HG03103 (cell line): ENCODE results near the gene SAAL1.
"Not testable (repeated sequence)": the region's sequence is repeated elsewhere in the genome, so short reads cannot be mapped to it uniquely, and the experiment has no call there.

Experiments
- ATAC-seq: cut with Tn5 transposase; IDR thresholded peaks from one replicate; pipeline ENCODE4 v1.9.1; 2021; ENCODE audit warnings: low read depth; ENCODE audit not compliant: unreplicated experiment

SAAL1 gene, protein sequence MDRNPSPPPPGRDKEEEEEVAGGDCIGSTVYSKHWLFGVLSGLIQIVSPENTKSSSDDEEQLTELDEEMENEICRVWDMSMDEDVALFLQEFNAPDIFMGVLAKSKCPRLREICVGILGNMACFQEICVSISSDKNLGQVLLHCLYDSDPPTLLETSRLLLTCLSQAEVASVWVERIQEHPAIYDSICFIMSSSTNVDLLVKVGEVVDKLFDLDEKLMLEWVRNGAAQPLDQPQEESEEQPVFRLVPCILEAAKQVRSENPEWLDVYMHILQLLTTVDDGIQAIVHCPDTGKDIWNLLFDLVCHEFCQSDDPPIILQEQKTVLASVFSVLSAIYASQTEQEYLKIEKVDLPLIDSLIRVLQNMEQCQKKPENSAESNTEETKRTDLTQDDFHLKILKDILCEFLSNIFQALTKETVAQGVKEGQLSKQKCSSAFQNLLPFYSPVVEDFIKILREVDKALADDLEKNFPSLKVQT

GRCh38 chr11:18105802-18106574 is at the start of gene SAAL1:
SAAL1 (minus strand) TSS chr11:18106082; CDS start chr11:18106041, 41 bp downstream.
- ATAC-seq = peak; percentile 97

DNA sequence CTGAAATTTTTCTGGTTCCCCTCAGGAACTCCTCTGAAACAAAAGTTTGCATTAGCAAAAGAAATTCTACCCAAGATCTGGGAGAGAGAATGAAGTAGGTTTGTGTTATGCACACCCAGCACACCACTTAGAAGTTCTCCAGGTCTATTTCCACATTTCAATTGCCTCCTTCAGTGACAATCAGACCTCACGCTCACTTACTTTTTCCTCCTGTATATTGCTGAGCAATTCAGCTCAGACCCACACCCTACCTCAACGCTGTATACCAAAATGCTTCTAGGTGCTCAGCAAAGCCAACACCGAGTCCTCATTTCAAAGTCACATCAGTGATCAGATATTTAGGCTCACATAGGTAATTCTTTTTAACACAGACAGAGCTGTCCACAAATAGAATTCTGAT is 45.7 kb upstream of the SAAL1 start:
- ATAC-seq = no peak

DNA sequence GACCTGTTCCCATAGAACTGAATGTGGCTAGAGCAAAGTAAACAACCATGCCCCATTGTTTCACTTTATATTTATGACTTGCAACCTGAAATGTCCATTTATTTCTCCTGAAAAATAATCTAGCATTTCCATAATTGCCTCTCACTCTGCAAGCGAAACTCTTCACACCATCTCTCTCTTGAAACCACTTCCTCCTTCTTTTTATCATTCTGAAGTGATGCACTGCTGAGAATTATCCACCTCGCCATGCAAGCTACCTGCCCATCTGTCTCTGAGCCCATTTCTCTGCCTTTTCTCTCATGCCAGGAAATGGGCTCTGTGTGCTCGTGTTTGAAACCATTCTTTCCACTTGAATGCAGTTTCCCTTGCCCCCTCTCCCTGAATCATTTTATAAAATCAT is 40.0 kb upstream of the SAAL1 start:
- no peak for ATAC-seq

DNA sequence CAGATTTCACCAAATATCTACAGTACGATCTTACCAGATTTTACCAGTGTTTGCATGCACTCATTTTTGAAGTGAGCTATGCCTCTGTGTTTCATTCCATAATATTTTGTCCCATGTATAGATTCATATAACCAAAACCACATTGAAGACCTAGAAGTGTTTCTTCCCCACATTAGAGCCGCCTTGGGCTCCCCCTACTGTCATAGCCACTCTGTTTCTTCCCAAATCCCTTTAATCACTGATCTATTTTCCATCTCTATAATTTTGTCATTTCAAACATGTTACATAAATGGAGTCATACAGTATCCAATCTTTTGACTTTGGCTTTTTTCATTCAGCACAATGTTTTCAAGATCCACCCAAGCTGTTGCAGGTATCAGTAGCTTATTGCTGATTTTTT is 39.1 kb upstream of the SAAL1 start:
- ATAC-seq = no peak

- no peak for ATAC-seq
Observed at GRCh38 chr11:18144243-18144642, 38.4 kb upstream of the SAAL1 start.

DNA sequence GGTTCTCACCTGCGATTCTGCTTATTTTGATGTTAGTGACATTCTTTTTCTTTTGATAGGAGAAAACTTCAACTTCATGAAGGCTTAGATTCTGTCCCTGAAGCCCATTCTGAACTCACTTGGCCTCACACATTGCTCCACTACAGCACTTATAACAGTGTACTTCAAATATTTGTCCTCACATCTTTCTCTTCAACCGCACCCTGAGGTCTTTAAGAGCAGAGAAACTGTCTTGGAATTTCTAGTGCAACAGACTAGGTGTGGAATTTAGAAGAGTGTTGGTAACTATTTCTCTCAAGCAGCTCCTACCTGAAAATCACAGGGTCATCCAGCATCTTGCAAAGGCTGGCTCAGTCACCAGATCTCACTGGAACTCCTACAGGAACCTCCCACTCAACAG is 34.3 kb upstream of the SAAL1 start:
- no peak for ATAC-seq

- no peak for ATAC-seq
Observed at GRCh38 chr11:18137186-18137800, 31.4 kb upstream of the SAAL1 start.

- no peak for ATAC-seq
Observed at GRCh38 chr11:18135308-18135707, 29.4 kb upstream of the SAAL1 start.

DNA sequence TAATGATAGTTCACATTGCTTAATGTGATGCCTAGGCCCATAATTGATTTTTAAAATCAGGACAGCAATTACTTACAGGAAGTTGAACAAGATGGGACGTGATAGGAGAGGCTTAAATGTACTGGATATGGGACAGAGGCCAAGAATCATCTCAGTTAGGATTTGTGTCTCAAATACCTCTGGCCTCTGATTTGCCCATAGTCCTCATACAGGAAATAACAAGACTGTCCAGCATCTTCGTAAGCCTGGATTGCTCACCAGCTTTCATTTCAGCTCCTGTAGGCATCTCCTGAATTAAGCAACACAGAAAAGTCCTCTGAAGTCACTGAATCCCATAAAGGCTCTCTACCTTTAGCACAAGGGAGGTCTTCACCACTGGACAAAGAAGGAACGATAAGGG is 26.5 kb upstream of the SAAL1 start, which contains the start of gene MRGPRX3:
TSS of gene MRGPRX3 (plus strand) at position 231 of the 400 bp plus-strand sequence. CDS start 4,632 bp downstream, outside the sequence.
- ATAC-seq = no peak

DNA sequence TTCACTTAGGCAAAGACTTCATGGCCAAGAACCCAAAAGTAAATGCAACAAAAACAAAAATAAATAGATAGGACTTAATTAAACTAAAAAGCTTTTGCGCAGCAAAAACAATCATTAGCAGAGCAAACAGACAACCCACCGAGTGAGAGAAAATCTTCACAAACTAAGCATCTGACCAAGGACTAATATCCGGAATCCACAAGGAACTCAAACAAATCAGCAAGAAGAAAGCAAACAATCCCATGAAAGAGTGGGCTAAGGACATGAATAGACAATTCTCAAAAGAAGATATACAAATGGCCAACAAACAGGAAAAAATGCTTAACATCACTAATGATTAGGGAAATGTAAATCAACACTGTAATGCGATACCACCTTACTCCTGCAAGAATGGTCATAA is 25.2 kb upstream of the SAAL1 start:
- ATAC-seq = not testable (repeated sequence)

DNA sequence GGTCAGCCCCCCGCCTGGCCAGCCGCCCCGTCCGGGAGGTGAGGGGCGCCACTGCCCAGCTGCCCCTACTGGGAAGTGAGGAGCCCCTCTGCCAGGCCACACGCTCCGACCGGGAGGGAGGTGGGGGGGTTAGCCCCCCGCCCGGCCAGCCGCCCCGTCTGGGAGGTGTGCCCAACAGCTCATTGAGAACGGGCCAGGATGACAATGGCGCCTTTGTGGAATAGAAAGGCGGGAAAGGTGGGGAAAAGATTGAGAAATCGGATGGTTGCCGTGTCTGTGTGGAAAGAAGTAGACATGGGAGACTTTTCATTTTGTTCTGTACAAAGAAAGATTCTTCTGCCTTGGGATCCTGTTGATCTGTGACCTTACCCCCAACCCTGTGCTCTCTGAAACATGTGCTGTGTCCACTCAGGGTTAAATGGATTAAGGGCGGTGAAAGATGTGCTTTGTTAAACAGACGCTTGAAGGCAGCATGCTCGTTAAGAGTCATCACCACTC is 15.5 kb upstream of the SAAL1 start:
- not testable (repeated sequence) for ATAC-seq

GRCh38 chr11:18115360-18116127 is 9.7 kb upstream of the SAAL1 start:
- peak; percentile 83 for ATAC-seq

- ATAC-seq = no peak
Observed at GRCh38 chr11:18111005-18111404, 5.1 kb upstream of the SAAL1 start.

DNA sequence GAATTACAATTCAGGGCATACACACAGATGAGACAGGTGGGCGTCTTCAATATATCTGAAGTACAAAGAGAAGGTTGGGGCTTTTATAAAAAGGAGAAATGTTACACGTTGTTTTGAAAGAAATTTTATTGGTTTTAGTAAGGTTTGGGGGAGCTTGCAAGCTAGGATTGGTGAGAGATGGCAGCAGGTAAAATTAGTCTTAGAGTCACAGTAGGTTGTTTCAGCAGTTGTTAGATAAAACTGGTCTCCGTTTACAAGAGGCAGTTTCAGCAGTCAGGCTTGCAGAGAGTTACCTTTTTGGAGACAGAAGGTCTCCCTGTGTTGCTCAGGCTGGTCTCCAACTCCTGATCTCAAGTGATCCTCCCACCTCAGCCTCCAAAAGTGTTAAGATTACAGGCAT is 2.4 kb upstream of the SAAL1 start:
- no peak for ATAC-seq

DNA sequence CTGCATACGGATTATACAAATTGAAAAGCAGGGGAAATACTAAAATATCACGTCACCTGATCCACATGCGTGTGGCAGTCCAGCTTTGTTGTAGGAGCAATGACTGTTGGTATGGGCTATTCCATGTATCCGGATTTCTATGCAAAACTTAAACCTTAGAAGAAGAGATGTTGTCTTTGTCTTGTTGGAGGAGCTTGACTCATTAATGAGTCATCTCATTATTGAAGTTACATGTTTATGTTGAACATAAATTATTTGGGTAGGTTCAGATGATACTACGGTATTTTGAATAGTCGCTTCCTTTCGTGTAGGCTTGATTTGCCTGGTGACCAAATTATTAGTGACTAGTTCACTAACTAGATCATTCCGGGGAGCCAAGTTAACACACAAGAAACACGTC is 806 bp upstream of the SAAL1 start:
- no peak for ATAC-seq

DNA sequence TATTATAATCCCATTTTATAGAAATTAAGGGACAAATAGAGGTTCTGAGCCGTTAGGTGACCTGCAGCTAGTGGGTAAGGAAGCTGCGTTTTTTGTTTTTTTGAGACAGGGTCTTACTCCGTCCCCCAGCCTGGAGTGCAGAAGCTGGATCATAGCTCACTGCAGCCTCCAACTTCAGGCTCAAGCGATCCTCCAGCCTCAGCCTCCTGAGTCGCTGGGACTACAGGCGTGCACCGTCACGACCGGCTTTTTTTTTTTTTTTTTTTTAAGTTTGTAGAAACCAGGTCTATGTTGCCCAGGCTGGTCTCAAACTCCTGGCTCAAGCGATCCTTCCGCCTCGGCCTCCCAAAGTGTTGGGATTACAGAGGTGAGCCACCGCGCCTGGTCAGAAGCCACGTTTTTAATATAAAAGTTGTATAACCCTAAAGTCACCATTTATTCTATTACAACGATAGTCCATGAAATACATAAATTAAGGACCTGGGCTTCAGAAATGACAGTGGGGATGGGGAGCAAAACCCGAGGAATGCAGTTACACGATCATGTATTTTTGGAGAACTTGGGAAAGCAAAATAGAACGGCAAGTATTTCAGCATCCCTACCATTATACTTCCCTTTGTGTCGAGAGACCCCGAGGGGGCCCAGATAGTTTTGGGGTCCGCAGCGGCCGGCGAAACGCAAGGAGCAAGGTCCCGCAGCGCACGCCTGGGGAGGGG is 638 bp downstream of the SAAL1 start:
- peak; percentile 28 for ATAC-seq

GRCh38 chr11:18100926-18101656 is 4.8 kb downstream of the SAAL1 start:
- ATAC-seq = no peak

GRCh38 chr11:18093959-18094358 is 11.9 kb downstream of the SAAL1 start:
- ATAC-seq = no peak

GRCh38 chr11:18091731-18092130 is 14.2 kb downstream of the SAAL1 start:
- ATAC-seq = no peak
